SJSA1 (cell line): ENCODE data around the gene GAGE12G. TPM values are rescaled to one million over a fixed set of nuclear protein-coding genes. Genes with fewer than 3 reads are reported as not detected.

Experiments used
- total RNA-seq: library from RNA; depleted of rRNA; stranded (reverse); fragments of >200 nt; shearing (Covaris generic); gene quantifications from 2 replicates; pipeline ENCODE4 v1.2.3, GENCODE V29; 2014; rRNA removed

GAGE12G gene
- total RNA-seq, 1 experiment from 2014 or later, result not detected

Other genes starting within 250 kb of the GAGE12G start
- not detected in 2 replicates for gene GAGE12J, start 248.4 kb upstream of the GAGE12G start, total RNA-seq
- gene GAGE13, start 238.8 kb upstream of the GAGE12G start, total RNA-seq, result not detected in 2 replicates
- gene GAGE12C, start 38.2 kb upstream of the GAGE12G start, total RNA-seq, result not detected in 2 replicates
- not detected in 2 replicates for gene GAGE12D, start 28.7 kb upstream of the GAGE12G start, total RNA-seq
- gene GAGE12E, start 19.1 kb upstream of the GAGE12G start, total RNA-seq, result not detected in 2 replicates
- gene GAGE12F, start 9.6 kb upstream of the GAGE12G start, total RNA-seq, result not detected in 2 replicates
- not detected in 2 replicates for gene GAGE12H, start 9.5 kb downstream of the GAGE12G start, total RNA-seq
- gene GAGE2A, start 19.1 kb downstream of the GAGE12G start, total RNA-seq, result not detected in 2 replicates
- gene GAGE1, start 28.6 kb downstream of the GAGE12G start, total RNA-seq, result not detected in 2 replicates
- not detected in 2 replicates for gene PAGE1, start 125.6 kb downstream of the GAGE12G start, total RNA-seq